ENCODE data around the gene GALM. TPM values are rescaled to one million over a fixed set of nuclear protein-coding genes. Genes with fewer than 3 reads are reported as not detected.
A peak's percentile ranks its signal among the peaks of the same experiment; 100 is the strongest.

Gene GALM
- total and polyA plus RNA-seq, 2 of the 13 experiments (the other 11 are each of a cell fraction or from before 2014, with no cell fraction given), result 65.5 to 90.0 TPM

DNA sequence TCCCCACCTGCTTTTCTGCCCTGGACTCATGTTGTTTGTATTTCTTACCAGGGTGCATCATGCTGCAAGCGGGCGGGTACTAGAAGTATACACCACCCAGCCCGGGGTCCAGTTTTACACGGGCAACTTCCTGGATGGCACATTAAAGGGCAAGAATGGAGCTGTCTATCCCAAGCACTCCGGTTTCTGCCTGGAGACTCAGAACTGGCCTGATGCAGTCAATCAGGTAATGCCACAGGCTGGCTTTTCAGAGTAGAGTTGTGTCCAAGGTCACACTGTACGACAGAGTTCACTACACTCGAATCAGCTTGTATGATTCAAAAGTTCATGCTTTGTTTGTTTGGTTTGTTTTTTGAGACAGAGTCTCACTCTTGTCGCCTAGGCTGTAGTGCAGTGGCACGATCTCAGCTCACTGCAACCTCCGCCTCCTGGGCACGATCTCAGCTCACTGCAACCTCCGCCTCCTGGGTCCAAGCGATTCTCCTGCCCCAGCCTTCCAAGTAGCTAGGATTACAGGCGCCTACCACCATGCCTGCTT is 65.8 kb downstream of the GALM start (continued):
- TF ChIP-seq ZNF749 (CRISPR knock-in tag; IDR thresholded peaks at IDR 0.05; ENCODE audit: borderline replicate concordance) (no peak), MZF1 (CRISPR knock-in tag; IDR thresholded peaks at IDR 0.05; ENCODE audit: borderline replicate concordance) (no peak), EHMT2 (IDR thresholded peaks at IDR 0.05; ENCODE audit: borderline replicate concordance, low read depth, low read length) (no peak), MYNN (CRISPR knock-in tag; IDR thresholded peaks at IDR 0.05; ENCODE audit: low read depth) (no peak), ZNF713 (CRISPR knock-in tag; IDR thresholded peaks at IDR 0.05) (no peak), FLYWCH1 (CRISPR knock-in tag; IDR thresholded peaks at IDR 0.05) (no peak), ZFP90 (CRISPR knock-in tag; IDR thresholded peaks at IDR 0.05; ENCODE audit: borderline replicate concordance) (no peak), ZNF501 (CRISPR knock-in tag; IDR thresholded peaks at IDR 0.05) (no peak; the same call in none of the 2 replicates), ATF1 (CRISPR knock-in tag; IDR thresholded peaks at IDR 0.05) (no peak), ZNF441 (CRISPR knock-in tag; IDR thresholded peaks at IDR 0.05; ENCODE audit: borderline replicate concordance) (peak; percentile 82; the same call in 1 of the 2 replicates), FOXO1 (CRISPR knock-in tag; IDR thresholded peaks at IDR 0.05) (peak; percentile 70; the same call in 1 of the 2 replicates), TBX3 (IDR thresholded peaks at IDR 0.05; ENCODE audit: borderline replicate concordance) (no peak), SOX5 (CRISPR knock-in tag; IDR thresholded peaks at IDR 0.05; ENCODE audit: borderline replicate concordance) (peak; percentile 75; the same call in 1 of the 2 replicates), ZNF24 (IDR thresholded peaks at IDR 0.05) (no peak), ZNF7 (CRISPR knock-in tag; IDR thresholded peaks at IDR 0.05) (no peak), ZNF510 (CRISPR knock-in tag; IDR thresholded peaks at IDR 0.05; ENCODE audit: low read depth) (no peak), ZNF234 (CRISPR knock-in tag; conservative IDR thresholded peaks at IDR 0.05) (no peak), TSC22D2 (CRISPR knock-in tag; IDR thresholded peaks at IDR 0.05; ENCODE audit: borderline replicate concordance) (no peak; the same call in 1 of the 2 replicates), ZNF3 (CRISPR knock-in tag; IDR thresholded peaks at IDR 0.05) (no peak), POLR2G (IDR thresholded peaks at IDR 0.05; ENCODE audit: low read depth, low read length) (no peak), KAT2B (IDR thresholded peaks at IDR 0.05; ENCODE audit: borderline replicate concordance, low read depth, low read length) (no peak), ZNF776 (CRISPR knock-in tag; IDR thresholded peaks at IDR 0.05) (no peak), RBM22 (optimal IDR thresholded peaks at IDR 0.05; ENCODE audit: low read length) (peak; percentile 34)
- TF ChIP-seq, protein P1, sequence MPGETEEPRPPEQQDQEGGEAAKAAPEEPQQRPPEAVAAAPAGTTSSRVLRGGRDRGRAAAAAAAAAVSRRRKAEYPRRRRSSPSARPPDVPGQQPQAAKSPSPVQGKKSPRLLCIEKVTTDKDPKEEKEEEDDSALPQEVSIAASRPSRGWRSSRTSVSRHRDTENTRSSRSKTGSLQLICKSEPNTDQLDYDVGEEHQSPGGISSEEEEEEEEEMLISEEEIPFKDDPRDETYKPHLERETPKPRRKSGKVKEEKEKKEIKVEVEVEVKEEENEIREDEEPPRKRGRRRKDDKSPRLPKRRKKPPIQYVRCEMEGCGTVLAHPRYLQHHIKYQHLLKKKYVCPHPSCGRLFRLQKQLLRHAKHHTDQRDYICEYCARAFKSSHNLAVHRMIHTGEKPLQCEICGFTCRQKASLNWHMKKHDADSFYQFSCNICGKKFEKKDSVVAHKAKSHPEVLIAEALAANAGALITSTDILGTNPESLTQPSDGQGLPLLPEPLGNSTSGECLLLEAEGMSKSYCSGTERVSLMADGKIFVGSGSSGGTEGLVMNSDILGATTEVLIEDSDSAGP (CRISPR knock-in tag; IDR thresholded peaks at IDR 0.05; ENCODE audit: borderline replicate concordance), result no peak; the same call in none of the 2 replicates
- TF ChIP-seq, protein P2, sequence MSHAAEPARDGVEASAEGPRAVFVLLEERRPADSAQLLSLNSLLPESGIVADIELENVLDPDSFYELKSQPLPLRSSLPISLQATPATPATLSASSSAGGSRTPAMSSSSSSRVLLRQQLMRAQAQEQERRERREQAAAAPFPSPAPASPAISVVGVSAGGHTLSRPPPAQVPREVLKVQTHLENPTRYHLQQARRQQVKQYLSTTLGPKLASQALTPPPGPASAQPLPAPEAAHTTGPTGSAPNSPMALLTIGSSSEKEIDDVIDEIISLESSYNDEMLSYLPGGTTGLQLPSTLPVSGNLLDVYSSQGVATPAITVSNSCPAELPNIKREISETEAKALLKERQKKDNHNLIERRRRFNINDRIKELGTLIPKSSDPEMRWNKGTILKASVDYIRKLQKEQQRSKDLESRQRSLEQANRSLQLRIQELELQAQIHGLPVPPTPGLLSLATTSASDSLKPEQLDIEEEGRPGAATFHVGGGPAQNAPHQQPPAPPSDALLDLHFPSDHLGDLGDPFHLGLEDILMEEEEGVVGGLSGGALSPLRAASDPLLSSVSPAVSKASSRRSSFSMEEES (CRISPR knock-in tag; IDR thresholded peaks at IDR 0.05), result peak; percentile 30; the same call in 1 of the 2 replicates
- TF ChIP-seq, protein P3, sequence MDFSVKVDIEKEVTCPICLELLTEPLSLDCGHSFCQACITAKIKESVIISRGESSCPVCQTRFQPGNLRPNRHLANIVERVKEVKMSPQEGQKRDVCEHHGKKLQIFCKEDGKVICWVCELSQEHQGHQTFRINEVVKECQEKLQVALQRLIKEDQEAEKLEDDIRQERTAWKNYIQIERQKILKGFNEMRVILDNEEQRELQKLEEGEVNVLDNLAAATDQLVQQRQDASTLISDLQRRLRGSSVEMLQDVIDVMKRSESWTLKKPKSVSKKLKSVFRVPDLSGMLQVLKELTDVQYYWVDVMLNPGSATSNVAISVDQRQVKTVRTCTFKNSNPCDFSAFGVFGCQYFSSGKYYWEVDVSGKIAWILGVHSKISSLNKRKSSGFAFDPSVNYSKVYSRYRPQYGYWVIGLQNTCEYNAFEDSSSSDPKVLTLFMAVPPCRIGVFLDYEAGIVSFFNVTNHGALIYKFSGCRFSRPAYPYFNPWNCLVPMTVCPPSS (IDR thresholded peaks at IDR 0.05), result no peak
- TF ChIP-seq, protein P4, sequence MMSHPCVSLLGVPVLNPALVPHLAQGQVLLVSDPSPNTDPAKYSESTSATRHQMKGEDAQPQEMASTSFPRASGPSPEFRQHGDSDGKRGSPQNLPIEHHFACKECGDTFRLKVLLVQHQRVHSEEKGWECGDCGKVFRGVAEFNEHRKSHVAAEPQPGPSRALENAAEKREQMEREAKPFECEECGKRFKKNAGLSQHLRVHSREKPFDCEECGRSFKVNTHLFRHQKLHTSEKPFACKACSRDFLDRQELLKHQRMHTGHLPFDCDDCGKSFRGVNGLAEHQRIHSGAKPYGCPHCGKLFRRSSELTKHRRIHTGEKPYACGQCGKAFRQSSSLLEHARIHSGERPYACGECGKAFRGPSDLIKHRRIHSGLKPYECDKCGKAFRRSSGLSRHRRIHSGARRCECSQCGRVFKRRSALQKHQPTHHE (CRISPR knock-in tag; IDR thresholded peaks at IDR 0.05; ENCODE audit: borderline replicate concordance), result no peak

Measured in HepG2 (cell line).